Ammon's horn (tissue), 1 donor: Measurements from ENCODE around the gene ADCY10.
"Not testable (repeated sequence)": the region's sequence is repeated elsewhere in the genome, so short reads cannot be mapped to it uniquely, and the experiment has no call there.

Experiments
- DNase-seq: peaks from one replicate; pipeline ENCODE4 v3.0.0-alpha.2; 2016; ENCODE audit warnings: low spot score

The ADCY10 gene

DNA sequence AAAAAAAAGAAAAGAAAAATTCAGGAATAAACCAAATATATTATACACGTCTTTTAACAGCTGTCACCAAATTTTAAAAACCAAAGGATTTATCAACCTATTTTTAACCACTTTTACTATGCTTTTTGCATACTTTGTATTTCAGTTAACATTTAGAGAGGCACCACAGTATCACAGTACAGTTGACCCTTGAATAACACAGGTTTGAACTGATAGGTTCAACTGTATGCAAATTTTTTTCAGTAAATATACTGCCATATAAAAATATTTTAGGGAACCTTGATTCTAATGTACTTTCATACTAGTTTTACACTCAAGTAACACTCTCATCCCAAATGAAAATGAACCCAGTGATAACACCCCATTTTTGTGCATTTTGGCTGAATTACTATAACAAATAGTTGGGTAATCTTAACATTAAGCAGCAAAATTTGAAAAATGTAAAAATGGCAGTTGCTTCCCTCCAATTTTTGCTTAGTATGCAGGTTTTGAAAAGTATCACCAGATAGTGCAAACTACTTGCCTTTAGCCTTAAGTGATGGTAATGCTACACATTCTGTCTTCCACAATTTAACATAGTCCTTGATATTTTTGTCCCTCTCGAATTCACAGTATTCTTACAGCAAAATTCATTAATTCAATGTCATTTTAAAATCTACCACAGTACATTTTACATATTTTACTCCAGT, 10.8 kb upstream of the ADCY10 start:
- DNase-seq = no peak

DNA sequence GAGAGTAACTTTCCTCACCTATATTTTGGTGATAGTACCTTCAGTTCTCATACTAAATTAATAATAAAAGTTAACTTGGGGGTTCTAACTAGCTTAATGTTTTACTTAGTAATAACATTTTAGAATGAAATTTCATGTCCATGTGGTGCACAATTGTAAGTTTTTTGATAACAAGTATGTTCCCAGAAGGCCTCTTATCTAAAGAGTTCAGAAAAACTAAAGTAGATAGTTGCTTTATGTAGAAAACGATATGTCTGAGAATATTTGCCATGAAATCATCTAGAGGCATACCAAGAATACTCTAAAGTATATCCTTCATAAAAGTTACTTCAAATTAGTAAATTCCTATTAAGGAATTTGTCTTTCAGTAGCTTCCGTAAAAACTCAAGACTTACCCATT, 10.2 kb upstream of the ADCY10 start:
- no peak for DNase-seq

DNA sequence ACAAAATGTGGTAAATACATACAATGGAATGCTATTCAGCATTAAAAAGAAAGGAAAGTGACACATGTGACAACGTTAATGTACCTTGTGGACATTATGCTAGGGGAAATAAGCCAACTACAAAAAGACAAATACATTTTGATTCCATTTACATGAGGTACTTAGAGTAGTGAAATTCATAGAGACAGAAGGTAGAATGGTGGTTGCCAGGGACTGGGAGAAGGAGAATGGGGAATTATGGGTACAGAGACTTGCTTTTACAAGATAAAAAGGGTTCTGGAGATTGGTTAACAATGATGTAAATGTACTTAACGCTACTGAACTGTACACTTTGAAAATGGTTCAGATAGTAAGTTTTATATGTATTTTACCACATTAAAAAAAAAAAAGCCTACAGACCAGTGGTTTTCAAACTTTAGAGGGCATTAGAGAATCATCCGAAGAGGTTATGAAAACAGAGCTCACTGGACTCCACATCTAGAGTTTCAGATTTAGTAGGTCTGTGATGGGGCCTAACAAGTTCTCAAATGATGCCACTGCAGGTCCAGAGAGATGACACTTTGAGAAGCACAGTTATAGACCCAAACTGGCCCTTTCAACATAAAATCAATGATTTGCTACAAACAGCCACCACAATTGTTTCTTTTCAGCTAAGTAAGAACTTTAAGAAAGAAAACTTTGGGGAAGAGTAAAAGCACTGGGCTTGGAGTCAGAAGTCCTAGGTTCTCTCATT, 9.6 kb upstream of the ADCY10 start:
- DNase-seq = no peak

DNA sequence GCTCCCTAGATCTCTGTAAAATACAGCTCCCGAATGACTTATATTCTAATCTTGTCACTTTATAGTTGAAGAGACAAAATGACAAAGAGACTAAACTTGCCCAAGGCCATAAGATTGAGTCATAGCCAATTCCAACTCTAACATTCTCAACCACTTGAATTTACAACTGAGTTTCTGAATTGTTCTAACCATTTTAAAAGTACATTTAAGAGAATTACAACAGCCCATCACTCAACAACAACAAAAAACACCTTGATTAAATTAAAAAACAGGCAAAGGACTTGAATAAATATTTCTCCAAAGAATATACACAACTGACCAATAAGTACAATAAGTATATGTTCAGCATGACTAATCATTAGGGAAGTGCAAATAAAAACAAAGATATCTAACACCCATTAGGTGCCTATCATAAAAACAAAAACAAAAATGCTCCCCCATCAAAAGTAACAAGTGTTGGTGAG, 8.7 kb upstream of the ADCY10 start:
- no peak for DNase-seq

DNA sequence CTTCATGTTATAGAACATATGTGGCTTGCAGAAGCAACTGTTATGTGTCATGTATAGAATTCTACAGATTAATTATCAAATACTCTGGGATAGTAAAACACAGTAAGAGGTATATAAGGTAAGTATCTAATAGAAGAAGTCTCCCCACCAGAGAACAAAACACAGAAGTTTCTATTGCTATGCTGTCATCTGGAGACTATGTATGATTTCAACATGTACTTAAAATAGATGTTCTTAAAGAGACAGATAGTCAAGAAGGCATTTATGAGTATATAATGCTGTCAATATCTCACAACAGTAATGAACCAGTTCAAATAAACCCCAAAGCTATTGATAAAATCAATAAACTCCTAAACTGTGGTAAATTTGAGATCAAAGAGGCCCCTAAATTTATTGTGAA, 8.1 kb upstream of the ADCY10 start:
- no peak for DNase-seq

DNA sequence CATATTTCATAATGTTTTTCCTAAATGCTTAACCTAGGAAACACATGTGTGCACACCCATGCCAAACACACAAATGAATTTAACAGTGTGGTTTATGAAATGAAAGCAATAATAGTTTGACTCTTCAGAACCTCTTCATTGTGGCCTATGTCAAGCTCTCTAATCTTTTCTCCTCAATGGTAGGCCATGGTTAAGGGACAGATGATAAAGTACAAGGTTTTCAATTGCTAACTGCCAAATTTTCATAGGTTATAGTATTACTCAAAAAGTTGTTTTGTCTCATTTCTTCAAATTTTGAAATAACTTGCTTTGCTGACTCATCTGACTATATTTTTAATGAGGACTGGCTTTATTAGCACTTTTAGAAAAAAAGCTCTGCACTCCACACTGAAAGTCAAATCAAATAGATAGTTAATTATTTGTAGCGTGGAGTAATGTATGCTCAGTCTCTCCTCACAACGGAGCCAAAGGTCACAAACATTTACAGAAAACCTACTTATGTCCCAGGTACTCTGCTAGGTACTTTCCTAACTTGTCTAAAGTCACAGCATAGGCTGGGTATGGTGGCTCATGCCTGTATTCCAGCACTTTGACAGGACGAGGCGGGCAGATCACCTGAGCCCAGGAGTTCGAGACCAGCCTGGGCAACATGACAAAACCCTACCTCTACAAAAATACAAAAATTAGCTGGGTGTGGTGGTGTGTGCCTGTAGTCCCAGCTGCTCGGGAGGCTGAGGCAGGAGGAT, 3.0 kb upstream of the ADCY10 start:
- no peak for DNase-seq

DNA sequence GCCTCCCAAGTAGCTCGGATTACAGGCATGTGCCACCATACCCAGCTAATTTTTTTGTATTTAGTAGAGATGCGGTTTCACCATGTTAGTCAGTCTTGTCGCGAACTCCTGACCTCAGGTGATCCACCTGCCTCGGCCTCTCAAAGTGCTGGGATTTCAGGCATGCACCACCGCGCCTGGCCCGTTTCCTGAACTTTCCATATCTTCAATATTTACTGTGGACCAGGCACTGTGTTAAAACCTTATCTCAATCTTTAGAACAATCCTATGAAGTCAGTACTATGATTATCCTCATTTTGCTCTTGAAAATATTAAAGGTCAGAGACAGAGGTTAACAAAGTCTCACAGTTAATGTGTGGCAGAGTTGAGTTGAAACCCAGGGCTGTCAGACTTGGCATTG, 1.6 kb upstream of the ADCY10 start:
- DNase-seq = no peak

DNA sequence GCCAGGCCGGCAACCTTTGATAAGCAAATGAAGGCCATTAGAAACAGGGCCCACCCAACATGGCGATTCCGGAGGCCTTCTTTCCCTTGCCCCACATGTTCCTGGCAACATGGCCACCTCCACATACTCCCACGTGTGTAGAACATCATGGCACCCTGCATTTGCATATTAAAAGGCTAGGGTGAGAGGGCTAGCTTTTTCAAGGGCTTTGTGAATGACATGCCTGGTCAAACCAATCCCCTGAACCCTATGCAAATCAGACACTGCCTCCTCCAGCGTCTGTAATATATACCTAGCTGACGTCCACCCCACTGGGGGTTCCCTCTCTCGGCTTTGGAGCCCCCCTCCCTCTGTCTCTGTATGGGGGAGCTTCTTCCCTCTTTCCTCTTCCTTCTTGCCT, 1.6 kb downstream of the ADCY10 start:
- DNase-seq = no peak

DNA sequence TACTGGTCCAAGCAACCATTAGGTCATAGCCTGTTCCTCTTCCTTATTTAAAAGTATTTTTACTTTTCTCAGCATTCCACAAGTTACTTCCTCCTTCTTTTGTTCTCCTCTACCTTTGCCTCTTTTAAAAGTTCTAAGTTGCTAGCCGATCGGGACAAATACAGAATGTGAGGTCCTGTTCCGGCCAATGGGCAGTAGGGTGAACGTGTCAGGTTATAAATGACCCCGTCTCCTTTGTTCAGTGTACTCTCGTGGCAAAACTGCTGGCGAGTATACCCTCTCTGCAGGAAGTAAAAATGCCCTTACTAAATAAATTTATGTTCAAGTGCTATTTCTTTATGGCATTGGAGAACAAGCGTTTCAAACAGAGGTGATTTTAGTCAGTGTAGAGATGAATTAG, 2.5 kb downstream of the ADCY10 start:
- no peak for DNase-seq

DNA sequence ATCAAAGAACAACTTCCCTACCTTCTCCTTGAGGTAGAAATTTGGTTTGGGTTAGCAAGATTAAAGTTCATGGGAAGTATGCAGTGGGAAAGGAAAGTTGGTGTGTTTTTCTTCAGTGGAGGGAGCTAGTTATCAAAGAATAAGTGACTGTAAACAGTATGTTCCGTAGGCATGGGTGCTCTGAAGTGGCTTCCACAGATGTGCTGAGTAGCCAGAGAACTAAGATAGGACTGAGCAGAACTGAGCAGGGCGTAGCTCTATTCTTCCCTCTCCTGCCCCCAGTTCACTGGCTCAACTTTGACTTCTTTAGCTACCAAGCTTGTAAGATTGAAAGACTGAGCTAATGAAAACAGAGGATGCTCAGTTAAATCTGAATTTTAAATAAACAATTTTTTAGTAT, 3.4 kb downstream of the ADCY10 start:
- DNase-seq = no peak

DNA sequence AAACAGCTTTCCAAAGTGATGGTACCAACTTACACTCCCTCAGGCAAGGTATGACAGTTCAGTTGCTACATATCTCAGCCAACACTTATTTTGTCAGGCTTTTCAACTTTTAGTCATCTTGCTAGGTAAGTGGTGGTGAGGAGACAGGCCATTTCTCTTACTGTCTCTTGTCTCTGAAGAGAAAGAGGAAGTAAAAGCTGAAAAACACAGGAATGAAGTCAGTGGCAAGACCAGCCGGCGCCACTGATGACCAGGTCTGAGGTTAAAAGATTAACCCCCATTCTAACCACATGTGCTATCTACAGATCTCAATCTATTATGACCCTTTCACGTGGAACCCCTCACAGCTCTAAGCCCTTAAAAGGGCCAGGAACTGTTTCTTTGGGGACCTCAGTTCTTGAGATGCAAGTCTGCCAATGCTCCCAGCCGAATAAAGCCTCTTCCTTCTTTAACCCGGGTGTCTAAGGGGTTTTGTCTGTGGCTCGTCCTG, 4.2 kb downstream of the ADCY10 start:
- DNase-seq = no peak

DNA sequence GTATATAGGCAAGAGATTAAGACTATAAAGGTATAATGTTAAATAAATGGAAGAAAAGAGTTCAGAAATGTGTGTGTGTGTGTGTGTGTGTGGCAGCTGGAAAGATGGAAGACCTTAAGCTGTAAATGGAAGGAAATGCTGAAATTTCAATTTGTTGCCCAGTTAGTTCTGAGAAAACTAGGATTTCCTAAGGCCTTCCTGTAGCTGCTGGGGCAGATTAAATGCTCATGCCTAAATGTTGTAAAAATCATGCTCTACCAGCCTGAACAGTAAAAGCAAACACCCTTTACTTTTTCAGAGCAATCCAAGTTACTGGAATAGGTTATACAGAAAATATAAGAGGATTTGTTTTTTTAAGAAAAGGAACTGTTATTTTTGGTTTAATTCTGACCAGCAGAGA, 8.3 kb downstream of the ADCY10 start:
- DNase-seq = no peak

DNA sequence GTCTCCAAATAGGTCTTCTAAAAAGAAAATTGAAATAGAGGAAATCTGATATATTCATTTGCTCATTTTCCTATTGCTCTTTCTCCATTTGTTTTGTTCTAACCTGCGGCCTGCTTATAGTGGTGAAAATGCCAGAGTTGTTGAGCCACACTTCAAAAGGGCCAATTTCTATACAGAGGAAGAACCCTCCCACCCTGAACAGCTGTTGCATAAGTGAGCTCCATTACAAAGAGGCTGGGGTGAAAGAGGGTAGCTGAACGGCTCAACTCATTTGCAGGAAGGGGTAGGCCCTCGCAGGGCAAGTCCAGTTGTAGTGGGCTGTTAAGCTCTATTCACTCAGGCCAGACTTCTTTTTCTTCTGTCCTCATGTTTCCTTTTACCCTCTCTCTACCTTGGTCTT, 8.8 kb downstream of the ADCY10 start:
- no peak for DNase-seq

DNA sequence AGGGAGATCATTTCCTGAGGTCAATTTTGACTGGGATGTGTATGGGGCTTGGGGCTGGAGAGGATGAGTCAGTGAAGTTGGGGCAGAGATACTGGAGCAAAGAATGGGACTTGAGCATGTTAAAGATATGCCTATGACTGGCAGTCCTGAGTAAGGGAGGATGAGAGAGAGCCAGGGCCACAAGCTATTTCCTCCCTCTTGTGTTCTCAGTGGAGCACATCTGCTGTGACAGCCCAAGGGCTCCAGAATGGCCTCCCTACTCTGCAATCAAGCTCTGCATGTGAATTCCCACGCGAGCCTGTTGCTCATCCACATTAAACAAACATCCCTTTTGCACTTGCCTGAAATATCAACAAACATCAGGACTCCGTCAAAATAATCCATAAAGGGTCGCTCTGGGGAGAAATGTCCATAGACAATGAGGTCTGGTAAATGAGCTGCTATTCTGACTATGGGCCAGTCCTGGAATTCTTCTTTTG, 9.2 kb downstream of the ADCY10 start:
- DNase-seq = no peak

DNA sequence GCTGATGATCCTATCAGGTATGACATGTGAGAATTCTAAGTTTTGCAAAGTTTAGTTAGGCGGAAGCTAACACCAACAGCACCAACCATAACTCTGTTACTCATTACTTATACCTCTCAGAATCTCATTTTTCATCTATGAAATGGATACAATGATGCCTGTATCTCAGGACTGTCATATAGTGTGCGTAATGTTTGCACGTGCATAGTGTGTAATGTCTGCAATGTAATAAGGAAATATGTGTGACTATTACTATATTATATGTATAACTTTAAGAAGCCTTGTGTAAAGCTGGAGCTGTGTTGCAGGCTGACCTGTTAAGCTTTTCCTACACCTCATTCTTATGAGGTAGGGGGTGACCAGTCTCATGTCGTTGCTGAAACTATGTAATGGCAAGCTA, 13.0 kb downstream of the ADCY10 start:
- no peak for DNase-seq

DNA sequence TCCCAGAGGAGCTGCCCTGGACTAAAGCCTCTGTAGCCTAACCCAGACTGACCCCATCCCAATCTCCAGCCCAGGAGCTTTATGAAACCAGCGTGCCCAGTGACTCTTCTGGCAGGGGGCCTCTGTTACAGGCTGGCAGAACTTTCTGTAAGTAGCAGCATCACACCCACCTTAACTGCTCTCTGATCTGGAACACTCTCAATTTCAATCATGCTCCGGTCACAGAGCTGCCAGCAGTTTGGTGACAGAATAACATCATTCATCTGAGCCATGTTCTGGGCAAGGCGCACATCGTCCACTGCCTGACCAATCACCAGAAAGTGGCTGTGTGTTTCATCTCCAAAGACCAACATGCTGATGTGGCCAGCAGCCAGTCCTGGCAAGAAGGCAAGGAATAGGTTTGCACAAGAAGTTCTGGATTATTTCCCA, 14.7 kb downstream of the ADCY10 start:
- no peak for DNase-seq

DNA sequence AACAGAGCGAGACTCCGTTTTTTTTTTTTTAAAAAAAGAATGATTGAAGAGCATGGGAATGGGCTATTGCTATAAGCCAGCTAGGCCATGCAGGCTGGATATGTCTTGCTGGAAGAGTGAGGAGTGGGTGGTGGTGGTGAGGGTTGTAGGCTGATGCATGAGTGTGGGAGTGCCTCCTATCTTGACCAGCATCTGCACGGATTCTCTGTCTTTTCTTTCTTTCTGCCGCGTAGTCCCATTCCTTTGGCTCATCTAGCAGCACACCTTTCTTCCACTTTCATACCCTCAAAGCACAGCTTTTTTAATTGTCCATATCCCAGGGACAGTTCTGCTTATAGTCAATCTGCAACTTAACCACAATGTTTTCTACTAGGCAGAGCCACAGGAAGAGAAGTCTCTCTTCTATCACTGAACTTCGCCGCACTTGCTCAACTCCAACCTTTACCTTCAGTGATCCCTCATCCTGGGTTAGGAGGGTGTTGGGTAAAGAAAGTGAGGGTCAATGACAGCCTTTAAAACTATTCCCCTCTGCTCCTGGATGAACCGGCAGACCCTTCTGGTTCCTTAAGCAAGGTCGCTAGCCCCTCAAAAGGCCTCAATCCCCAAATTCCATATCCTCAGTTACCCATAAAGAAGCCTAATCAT, 15.2 kb downstream of the ADCY10 start:
- DNase-seq = no peak

DNA sequence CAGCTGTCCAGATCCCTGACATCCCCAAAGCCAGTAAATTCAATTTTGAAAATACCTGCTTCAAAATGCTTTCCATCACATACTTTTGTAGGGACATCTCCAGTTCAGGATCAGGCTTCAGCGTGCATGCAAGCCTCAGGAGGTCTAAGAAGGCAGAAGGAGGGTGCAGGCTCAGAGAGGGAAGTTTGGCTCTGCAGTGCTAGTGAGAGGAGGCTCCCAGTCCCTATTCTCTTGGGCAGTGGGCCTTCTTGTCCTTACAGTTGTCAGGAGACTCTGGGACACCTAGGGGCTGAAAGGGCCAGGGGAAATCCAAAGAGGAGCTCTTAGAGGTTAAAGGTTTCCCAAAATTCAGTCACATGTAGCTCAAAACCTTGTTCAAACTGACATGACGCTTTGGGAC, 20.1 kb downstream of the ADCY10 start:
- no peak for DNase-seq

DNA sequence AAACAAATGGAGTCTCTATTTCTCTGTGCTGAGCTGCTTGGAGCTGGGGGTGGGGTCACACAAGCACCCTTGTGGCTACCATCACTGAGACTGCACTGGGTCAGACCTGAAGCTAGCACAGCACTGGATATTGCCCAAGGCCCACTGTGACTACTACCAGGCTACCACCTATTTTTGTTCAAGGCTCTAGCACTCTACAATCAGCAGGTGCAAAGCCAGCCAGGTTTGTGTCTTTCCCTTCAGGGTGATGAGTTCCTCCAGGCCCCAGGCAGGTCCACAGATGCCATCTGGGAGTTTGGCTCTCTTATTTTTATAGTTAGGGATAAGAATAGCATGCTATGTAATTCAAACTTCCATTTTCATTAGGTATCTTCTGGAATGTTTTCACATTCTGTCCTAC, 23.5 kb downstream of the ADCY10 start:
- DNase-seq = no peak

DNA sequence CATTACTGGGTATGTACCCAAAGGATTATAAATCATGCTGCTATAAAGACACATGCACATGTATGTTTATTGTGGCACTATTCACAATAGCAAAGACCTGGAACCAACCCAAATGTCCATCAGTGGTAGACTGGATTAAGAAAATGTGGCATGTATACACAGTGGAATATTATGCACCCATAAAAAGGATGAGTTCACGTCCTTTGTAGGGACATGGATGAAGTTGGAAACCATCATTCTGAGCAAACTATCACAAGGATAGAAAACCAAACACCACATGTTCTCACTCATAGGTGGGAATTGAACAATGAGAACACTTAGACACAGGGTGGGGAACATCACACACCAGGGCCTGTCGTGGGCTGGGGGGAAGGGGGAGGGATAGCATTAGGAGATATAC, 26.7 kb downstream of the ADCY10 start:
- DNase-seq = not testable (repeated sequence)

DNA sequence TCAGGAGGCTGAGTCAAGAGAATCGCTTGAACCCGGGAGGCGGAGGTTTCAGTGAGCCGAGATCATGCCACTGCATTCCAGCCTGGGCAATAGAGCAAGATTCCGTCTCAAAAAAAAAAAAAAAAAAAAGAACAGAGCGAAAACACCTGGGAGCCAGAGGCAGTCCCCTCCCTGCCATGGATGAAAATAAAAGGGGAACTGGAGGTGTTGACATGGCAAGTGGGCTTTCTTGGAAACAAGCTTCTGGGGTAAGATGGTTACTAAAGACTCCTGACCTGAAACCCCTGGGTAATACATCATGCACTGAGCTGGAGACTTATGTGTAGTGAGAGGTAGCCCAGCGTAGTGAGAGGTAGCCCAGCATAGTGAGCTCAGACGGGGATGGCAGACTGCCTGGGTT, 31.6 kb downstream of the ADCY10 start:
- DNase-seq = no peak

DNA sequence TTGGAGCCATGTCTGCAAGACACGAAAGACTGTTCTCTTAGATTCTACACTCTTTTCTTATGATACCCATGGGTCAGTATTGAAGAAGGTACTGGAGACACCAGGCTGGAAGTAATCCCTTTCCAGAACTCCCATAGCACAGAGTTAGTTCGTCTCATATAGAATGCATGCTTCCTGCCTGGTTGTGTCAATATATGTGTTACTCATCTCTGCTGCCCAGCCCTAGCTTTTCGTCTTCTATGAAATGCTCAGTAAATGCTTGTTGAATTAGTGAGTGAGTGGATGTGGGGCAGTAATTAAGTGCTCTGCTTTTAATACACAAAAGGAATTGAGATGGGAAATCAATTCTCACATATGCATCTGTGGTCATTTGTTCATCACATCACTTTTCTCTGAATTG, 32.1 kb downstream of the ADCY10 start:
- no peak for DNase-seq
